Stomach smooth muscle (tissue), 2 donors: ENCODE measurements around the gene RGS19.
"Not testable (repeated sequence)": the region's sequence is repeated elsewhere in the genome, so short reads cannot be mapped to it uniquely, and the experiment has no call there.

Experiments
- H3K27ac ChIP-seq: one replicate; pipeline ENCODE4 v1.7.0; 2013; ENCODE audit warnings: mild to moderate bottlenecking, low read length, inconsistent platforms
- H3K27me3 ChIP-seq, 2 donors: one replicate each; pipeline ENCODE4 v1.7.0; 2013; ENCODE audit warnings: low read length in 2 of 2; ENCODE audit not compliant: insufficient read depth in 2 of 2, control insufficient read depth in 1 of 2
- H3K36me3 ChIP-seq, 2 donors: one replicate each; pipeline ENCODE4 v1.7.0; 2013; ENCODE audit warnings: low read length in 2 of 2; ENCODE audit not compliant: control insufficient read depth in 2 of 2, insufficient read depth in 2 of 2
- H3K4me1 ChIP-seq: one replicate; pipeline ENCODE4 v1.7.0; 2013; ENCODE audit warnings: low read length; ENCODE audit not compliant: control insufficient read depth, insufficient read depth
- H3K4me3 ChIP-seq, 2 donors: one replicate each; pipeline ENCODE4 v1.7.0; 2013; ENCODE audit warnings: low read length in 2 of 2
- H3K9ac ChIP-seq, 2 donors: one replicate each; pipeline ENCODE4 v1.7.0; 2013; ENCODE audit warnings: low read length in 2 of 2, mild to moderate bottlenecking in 1 of 2
- H3K9me3 ChIP-seq, 2 donors: one replicate each; pipeline ENCODE4 v1.7.0; 2013; ENCODE audit warnings: low read length in 2 of 2; ENCODE audit not compliant: control insufficient read depth in 2 of 2
- donor health status: healthy.
- donor health status: Pancreatic carcinoma.

RGS19 gene, protein sequence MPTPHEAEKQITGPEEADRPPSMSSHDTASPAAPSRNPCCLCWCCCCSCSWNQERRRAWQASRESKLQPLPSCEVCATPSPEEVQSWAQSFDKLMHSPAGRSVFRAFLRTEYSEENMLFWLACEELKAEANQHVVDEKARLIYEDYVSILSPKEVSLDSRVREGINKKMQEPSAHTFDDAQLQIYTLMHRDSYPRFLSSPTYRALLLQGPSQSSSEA

DNA sequence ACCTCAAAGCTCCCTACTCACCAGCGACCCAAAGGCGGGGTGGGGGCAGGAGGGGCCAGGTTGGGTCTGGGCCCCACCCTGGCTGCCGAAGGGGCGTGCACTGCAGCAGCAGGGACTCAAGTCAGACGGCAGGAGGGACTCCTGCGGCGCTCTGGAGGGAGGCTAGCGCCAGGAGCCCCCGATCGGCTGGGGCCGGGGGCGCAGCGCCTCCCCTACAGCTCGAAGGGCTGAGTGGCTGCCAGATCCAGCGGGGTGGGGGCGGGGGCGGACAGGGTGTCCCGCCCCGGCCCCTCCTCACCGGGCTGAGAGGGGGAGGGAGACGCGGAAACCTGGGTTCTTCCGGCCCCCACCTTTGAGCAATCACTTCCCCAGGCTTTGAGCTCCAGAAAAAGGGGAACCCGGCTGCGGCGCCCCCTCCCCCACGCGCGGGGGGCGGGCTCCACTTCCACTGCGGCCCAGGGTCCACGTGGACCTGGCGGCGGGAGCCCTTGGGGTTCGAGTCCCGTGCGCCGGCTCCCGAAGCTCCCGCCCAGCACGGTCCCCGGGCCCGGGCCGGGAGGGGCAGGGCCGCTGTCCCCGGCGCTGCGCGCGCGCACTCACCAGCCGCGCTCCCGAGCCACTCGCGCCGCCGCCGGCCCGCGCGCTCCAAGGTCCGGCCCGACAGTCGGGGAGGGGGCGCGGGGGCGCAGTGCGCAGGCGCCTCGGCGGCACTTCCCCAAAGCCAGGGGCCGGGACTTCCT, at the start of gene RGS19:
RGS19 (minus strand) TSS at position 246 of the 740 bp plus-strand sequence. CDS start 2,632 bp downstream, outside the sequence.
- Histone ChIP-seq H3K36me3 (no peaks in the 10 kb centered on the region), H3K9ac (peak within 1 kb of the TSS; percentile 42 to 71), H3K27ac (no peak within 1 kb of the TSS), H3K4me3 (peak within 1 kb of the TSS; percentile 69 to 74), H3K9me3 (no peaks in the 10 kb centered on the region), H3K27me3 (peaks cover 6 to 16% of the 10 kb centered on the region in 2 donors), H3K4me1 (peaks cover 35% of the 10 kb centered on the region)

DNA sequence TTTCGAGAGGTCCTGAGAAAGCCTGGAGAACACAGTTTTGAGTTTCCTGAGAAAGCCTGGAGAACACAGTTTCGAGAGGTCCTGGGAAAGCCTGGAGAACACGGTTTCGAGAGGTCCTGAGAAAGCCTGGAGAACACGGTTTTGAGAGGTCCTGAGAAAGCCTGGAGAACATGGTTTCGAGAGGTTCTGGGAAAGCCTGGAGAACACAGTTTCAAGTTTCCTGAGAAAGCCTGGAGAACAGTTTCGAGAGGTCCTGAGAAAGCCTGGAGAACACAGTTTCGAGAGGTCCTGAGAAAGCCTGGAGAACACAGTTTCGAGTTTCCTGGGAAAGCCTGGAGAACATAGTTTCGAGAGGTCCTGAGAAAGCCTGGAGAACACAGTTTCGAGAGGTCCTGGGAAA, 44.2 kb upstream of the RGS19 start:
- H3K9ac ChIP-seq, H3K9me3 ChIP-seq, H3K27ac ChIP-seq, H3K4me3 ChIP-seq, H3K36me3 ChIP-seq, H3K4me1 ChIP-seq: not testable (repeated sequence)
- peaks cover 11 to 13% of the 10 kb centered on the region in 2 donors for H3K27me3 ChIP-seq

DNA sequence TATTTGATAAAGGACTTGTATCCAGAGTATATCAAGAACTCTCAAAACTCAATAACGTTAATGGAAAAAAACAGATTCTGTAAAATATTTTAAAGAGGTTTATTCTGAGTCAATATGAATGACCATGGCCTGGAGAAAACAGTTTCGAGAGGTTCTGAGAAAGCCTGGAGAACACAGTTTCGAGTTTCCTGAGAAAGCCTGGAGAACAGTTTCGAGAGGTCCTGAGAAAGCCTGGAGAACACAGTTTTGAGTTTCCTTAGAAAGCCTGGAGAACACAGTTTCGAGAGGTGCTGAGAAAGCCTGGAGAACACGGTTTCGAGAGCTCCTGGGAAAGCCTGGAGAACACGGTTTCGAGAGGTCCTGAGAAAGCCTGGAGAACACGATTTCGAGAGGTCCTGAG, 43.6 kb upstream of the RGS19 start:
- H3K4me3 ChIP-seq, H3K27ac ChIP-seq, H3K9ac ChIP-seq, H3K36me3 ChIP-seq, H3K4me1 ChIP-seq, H3K9me3 ChIP-seq: not testable (repeated sequence)
- peaks cover 11 to 13% of the 10 kb centered on the region in 2 donors for H3K27me3 ChIP-seq

DNA sequence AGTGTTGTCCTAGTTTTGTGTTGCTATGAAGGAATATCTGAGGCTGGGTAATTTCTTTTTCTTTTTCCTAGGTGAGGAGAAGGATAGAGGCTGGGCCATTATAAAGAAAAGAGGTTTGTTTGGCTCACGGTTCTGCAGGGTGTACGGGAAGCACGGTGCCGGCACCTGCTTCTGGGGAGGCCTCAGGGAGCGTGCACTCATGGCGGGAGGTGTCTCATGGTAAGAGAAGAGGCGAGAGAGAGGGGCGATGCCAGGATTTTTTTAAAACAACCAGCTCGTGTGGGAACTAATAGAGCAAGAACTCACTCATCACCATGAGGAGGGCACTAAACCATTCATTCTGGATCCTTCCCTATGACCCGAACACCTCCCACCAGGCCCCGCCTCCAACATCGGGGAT, 42.3 kb upstream of the RGS19 start:
- Histone ChIP-seq H3K9ac (no peak overlapping the region), H3K36me3 (no peaks in the 10 kb centered on the region), H3K27me3 (peaks cover 11 to 13% of the 10 kb centered on the region in 2 donors), H3K4me3 (no peak overlapping the region), H3K4me1 (peaks cover 6% of the 10 kb centered on the region), H3K27ac (no peak overlapping the region), H3K9me3 (no peaks in the 10 kb centered on the region)

DNA sequence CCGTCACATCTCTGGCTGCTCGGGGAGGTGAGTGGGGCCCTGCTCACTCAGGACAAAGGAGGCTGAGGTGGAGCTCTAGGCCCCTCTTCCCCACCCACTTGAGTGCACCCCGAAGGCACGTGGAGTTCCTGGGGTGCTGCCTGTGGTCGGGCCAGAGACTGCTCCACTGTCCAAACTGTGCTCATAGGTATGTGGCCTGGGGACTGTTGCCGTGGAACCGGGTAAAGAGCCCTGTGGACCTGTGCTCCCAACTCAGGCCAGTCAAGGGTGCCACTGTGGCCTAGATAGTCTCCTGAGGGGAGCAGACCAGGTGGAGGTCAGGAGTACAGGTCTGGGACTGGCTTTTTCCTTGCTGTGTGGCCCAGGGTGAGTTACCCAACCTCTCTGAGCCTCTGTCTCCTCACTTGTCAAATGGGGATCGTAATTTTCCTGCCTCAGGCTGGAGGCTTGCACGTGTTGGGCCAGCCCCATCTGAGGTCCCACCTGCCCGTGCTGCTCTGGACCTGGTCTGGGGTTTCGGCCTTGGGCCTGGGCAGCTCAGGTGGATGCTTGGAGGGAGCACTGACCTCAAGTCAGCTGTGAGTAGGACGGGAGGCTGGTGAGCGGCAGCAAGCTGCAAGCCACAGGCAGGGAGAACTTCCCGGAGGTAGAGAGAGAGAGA, 40.5 kb upstream of the RGS19 start:
- peak overlapping the region; percentile 31 to 61 for H3K4me3 ChIP-seq
- H3K27ac ChIP-seq = no peak overlapping the region
- peak overlapping the region in 1 of 2 donors; percentile 22 for H3K9ac ChIP-seq
- no peaks in the 10 kb centered on the region for H3K9me3 ChIP-seq
- peaks cover 11 to 13% of the 10 kb centered on the region in 2 donors for H3K27me3 ChIP-seq
- H3K36me3 ChIP-seq = no peaks in the 10 kb centered on the region
- H3K4me1 ChIP-seq = peaks cover 6% of the 10 kb centered on the region

DNA sequence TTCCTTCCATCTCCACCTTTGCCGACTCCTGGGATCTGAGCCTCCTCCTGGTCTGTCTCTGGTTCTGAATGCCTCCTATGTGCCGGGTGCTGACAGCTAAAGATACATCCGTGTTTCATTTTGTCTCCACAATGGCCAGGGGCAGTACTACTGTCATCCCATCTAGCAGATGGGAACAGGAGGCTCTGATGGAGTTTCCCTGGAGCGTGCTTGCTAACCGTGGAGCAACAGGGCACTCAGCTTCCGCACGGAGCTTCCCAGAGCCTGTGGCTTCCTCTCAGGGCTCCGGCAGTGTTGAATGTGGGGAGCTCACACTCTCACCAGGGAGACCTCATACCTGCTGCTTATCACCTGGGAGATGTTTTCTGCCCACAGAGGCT, 40.0 kb upstream of the RGS19 start:
- Histone ChIP-seq H3K27me3 (peaks cover 11 to 13% of the 10 kb centered on the region in 2 donors), H3K4me1 (peaks cover 6% of the 10 kb centered on the region), H3K9ac (no peak overlapping the region), H3K9me3 (no peaks in the 10 kb centered on the region), H3K36me3 (no peaks in the 10 kb centered on the region), H3K4me3 (no peak overlapping the region), H3K27ac (no peak overlapping the region)

DNA sequence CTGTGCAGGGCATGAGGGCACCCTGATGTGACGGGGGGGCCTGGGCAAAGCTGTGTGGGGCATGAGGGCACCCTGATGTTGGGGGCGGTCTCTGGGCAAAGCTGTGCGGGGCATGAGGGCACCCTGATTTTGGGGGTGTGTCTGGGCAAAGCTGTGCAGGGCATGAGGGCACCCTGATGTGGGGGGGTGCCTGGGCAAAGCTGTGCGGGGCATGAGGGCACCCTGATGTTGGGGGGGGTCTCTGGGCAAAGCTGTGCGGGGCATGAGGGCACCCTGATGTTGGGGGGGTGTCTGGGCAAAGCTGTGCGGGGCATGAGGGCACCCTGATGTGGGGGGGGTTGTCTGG, 38.1 kb upstream of the RGS19 start:
- not testable (repeated sequence) for H3K4me1 ChIP-seq, H3K4me3 ChIP-seq, H3K27ac ChIP-seq, H3K36me3 ChIP-seq, H3K9ac ChIP-seq, H3K9me3 ChIP-seq
- H3K27me3 ChIP-seq = peaks cover 11 to 13% of the 10 kb centered on the region in 2 donors

DNA sequence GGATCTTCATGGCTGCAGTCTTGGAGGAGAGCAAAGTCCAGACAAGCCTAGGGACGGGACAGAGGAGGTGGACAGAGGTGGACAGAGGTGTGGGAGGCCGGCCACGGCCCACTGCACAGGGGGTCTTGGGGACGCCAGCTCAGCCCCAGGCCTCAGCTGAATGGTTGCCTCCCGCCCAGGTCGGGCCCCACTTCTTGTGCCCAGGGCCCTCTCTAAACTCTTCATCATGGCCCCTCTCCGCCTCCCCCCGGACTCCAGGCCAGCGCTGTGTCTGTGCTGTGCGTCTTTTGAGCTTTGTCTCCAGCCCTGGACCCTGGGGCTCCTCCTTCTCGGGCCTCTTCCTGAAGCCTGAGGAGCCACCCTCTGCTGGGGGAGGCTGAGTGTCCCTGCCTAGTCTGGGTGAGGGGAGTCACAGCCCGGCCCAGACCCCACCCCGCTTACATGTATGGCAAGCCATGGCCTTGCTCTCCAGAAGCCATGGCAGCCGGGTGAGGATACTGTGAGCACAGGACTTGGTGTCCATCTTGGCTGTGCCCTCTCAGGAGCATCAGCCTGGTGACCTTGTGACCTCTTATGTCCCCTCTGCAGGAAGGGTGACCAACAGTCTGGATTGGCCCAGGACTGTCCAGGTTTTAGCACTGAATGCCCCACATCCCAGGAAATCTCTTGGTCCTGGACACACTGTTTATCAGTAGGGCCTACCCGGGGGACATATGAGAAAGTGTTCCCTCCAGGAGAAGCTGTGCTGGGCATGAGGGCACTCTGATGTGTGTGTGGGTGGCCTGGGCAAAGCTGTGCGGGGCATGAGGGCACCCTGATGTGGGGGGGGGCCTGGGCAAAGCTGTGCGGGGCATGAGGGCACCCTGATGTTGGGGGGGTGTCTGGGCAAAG, 37.5 kb upstream of the RGS19 start:
- Histone ChIP-seq H3K4me3 (no peak overlapping the region), H3K36me3 (no peaks in the 10 kb centered on the region), H3K27me3 (peaks cover 9 to 13% of the 10 kb centered on the region in 2 donors), H3K27ac (no peak overlapping the region), H3K9ac (no peak overlapping the region), H3K4me1 (peaks cover 6% of the 10 kb centered on the region), H3K9me3 (no peaks in the 10 kb centered on the region)

DNA sequence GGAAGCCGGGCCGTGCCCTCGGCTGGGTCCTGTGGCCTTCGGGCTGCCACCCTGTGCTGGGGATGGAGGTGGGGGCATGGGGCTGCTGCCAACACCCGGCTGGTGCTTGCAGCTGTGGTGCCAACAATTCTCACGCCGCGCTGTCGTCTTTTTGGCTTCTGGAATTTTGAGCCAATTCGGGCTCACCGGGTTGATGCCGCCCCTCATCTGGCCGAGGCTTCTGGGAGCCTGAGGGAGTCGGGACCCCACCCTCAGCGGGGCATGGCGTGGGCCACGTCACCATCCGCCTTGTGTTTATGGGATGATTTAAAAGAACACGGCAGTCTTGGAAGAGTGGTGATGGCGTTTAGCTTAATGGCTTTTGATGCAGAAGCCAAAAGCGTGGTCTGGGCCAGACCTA, 36.7 kb upstream of the RGS19 start:
- H3K4me1 ChIP-seq = peaks cover 6% of the 10 kb centered on the region
- no peak overlapping the region for H3K4me3 ChIP-seq
- H3K27ac ChIP-seq = no peak overlapping the region
- no peak overlapping the region for H3K9ac ChIP-seq
- peaks cover 3 to 6% of the 10 kb centered on the region in 2 donors for H3K27me3 ChIP-seq
- H3K36me3 ChIP-seq = no peaks in the 10 kb centered on the region
- H3K9me3 ChIP-seq = no peaks in the 10 kb centered on the region

DNA sequence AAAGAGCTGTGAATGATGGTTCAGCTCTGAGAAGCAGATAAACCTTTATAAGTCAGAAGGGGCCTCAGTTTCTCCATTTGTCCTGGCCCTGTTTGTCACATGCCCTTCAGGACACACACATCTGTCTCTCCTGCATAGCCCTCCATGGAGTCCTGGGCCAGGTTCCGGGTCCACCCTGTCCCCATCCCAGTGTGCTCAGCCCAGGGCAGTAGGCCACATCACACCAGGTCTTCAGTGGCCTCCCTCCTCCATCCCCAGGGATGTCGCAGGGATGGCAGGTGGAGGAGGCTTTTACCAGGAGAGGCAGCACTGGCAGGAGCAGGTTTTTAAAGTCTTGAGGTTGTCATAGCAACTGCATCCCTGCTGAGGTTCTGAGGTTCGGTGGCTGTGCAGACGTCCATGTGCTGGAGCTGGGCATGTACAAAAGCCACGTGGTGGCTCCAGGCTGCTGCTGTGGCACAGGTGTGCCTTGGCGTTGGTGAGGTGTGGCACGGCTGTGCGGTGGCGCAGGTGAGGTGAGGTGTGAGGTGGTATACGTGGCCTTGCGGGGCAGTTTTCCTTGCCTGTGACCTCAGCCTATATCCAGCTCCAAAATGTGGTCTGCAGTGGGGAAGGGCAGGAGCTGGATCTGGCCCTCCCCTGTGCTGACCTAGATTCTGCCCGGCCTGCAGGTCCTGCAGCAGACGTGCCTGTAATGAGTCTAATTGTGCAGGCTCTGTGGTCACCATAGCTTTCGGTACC, 36.0 kb upstream of the RGS19 start:
- Histone ChIP-seq H3K9ac (no peak overlapping the region), H3K36me3 (no peaks in the 10 kb centered on the region), H3K9me3 (no peaks in the 10 kb centered on the region), H3K4me1 (peaks cover 3% of the 10 kb centered on the region), H3K4me3 (no peak overlapping the region), H3K27ac (no peak overlapping the region), H3K27me3 (peaks cover 0 to 3% of the 10 kb centered on the region in 2 donors)
